ENCODE results near the gene DSG4. TPM values are rescaled to one million over a fixed set of nuclear protein-coding genes. Genes with fewer than 3 reads are reported as not detected.

DSG4 gene
- total RNA-seq, 1 donor from 2014 or later, result not detected

DNA sequence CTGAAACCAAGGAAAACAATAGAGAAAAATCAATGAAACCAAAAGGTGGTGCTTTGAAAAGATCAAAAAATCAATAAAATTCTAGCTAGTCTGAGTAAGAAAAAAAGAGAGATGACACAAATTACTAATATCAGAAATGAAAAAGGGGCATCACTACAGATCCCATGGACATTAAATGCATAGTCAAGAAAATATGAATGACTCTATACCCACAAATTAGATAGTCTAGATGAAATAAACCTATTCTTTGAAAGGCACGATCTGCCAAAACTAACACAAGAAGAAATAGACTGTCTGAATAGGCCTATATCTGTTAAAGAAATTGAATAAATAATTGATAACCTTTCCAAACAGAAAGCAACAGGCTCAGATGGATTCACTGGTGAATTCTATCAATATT is 55.7 kb downstream of the DSG4 start:
- no peak for TF ChIP-seq EZH2phosphoT487 (IDR thresholded peaks at IDR 0.05)
- no peak for TF ChIP-seq EZH2 (IDR thresholded peaks at IDR 0.05)
- no peak for TF ChIP-seq CTCF (IDR thresholded peaks at IDR 0.05)
- DNase-seq (ENCODE audit: low spot score), result no peak
- no peaks in the 10 kb centered on the region for H4K20me1 ChIP-seq (ENCODE audit: low read depth)
- H3K4me2 ChIP-seq, result no peak overlapping the region
- H3K79me2 ChIP-seq (ENCODE audit: low read depth), result no peaks in the 10 kb centered on the region
- no peak overlapping the region for H2AFZ ChIP-seq (replicated peaks)
- no peaks in the 10 kb centered on the region for H3K9me3 ChIP-seq (ENCODE audit: low read depth)
- no peaks in the 10 kb centered on the region for H3K36me3 ChIP-seq
- no peak overlapping the region for H3K4me3 ChIP-seq
- H3K27me3 ChIP-seq, result no peaks in the 10 kb centered on the region
- Mint-ChIP-seq H3K27ac (no peak overlapping the region), H3K27me3 (ENCODE audit: insufficient read depth, low read depth) (peaks cover 2% of the 10 kb centered on the region), H3K9me3 (peaks cover 4% of the 10 kb centered on the region), H3K4me3 (no peak overlapping the region), H3K4me1 (no peaks in the 10 kb centered on the region), H3K36me3 (no peaks in the 10 kb centered on the region)
- H3F3A ChIP-seq (ENCODE audit: low read depth), result no peaks in the 10 kb centered on the region
- H3K4me1 ChIP-seq, result no peaks in the 10 kb centered on the region
- no peak overlapping the region for H3K9ac ChIP-seq
- H3K27ac ChIP-seq, result no peak overlapping the region

DNA sequence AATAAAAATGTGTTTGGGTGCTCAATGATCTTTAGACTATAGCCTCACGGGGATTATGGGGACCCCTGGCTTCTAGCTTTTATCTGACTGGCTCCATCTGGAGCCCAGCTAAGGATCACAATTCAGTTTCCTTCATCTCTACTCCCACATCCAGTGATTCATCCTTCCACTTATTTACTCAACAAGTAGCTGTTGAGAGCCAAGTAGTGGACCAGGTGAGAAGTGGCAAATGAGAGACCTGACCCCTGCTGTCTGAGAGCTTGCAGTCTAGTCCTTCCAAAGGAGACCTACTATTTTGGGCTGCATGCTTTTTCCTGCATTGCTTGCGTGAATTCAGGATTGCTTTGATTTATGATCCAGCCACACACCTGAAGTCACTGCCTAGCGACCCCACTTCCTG is 60.2 kb downstream of the DSG4 start:
- no peak for DNase-seq (ENCODE audit: low spot score)
- Histone ChIP-seq H3K27me3 (no peaks in the 10 kb centered on the region), H2AFZ (replicated peaks) (no peak overlapping the region)

DNA sequence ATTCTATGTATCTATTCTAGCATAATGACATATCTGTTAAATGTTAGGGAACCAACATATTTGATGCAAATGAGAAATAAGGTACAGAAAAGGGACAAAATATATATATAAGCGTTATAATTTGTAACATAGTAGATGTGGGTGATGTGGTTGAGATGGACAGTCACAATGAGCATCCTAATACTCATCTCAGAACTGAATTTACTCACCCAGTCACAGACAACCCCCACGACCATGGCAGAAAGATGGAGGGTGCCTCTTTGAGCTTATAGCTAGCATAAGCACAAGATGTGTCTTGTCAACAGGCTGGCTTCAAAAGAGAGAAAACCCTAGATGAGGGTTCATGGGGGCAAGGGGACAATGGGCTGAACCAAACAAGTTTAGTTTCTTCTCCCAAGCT is 61.8 kb downstream of the DSG4 start:
- H3K4me1 ChIP-seq, result no peaks in the 10 kb centered on the region
- TF ChIP-seq EZH2phosphoT487 (IDR thresholded peaks at IDR 0.05), result no peak
- no peaks in the 10 kb centered on the region for H3K79me2 ChIP-seq (ENCODE audit: low read depth)
- H3K27ac ChIP-seq, result no peak overlapping the region
- H3K36me3 ChIP-seq, result no peaks in the 10 kb centered on the region
- H3K9me3 Mint-ChIP-seq, result no peaks in the 10 kb centered on the region
- H3K9ac ChIP-seq, result no peak overlapping the region
- no peak overlapping the region for H3K27ac Mint-ChIP-seq
- H3F3A ChIP-seq (ENCODE audit: low read depth), result no peaks in the 10 kb centered on the region
- no peak overlapping the region for H3K4me3 ChIP-seq
- H3K4me2 ChIP-seq, result no peak overlapping the region
- H3K9me3 ChIP-seq (ENCODE audit: low read depth), result no peaks in the 10 kb centered on the region
- H2AFZ ChIP-seq (replicated peaks), result no peak overlapping the region
- peaks cover under 1% of the 10 kb centered on the region for H3K27me3 Mint-ChIP-seq (ENCODE audit: insufficient read depth, low read depth)
- no peaks in the 10 kb centered on the region for H3K36me3 Mint-ChIP-seq
- no peak for DNase-seq (ENCODE audit: low spot score)
- no peak overlapping the region for H3K4me3 Mint-ChIP-seq
- no peaks in the 10 kb centered on the region for H4K20me1 ChIP-seq (ENCODE audit: low read depth)
- H3K27me3 ChIP-seq, result no peaks in the 10 kb centered on the region
- no peaks in the 10 kb centered on the region for H3K4me1 Mint-ChIP-seq

More for the DNA sequence above, 60.2 kb downstream of the DSG4 start:
- Histone ChIP-seq H3K36me3 (no peaks in the 10 kb centered on the region), H3K4me2 (no peak overlapping the region), H3F3A (ENCODE audit: low read depth) (no peaks in the 10 kb centered on the region), H3K4me3 (no peak overlapping the region), H4K20me1 (ENCODE audit: low read depth) (no peaks in the 10 kb centered on the region), H3K27ac (no peak overlapping the region), H3K4me1 (no peaks in the 10 kb centered on the region), H3K9me3 (ENCODE audit: low read depth) (no peaks in the 10 kb centered on the region), H3K79me2 (ENCODE audit: low read depth) (no peaks in the 10 kb centered on the region), H3K9ac (no peak overlapping the region)
- Mint-ChIP-seq H3K27me3 (ENCODE audit: insufficient read depth, low read depth) (no peaks in the 10 kb centered on the region), H3K4me3 (no peak overlapping the region), H3K4me1 (no peaks in the 10 kb centered on the region), H3K9me3 (peaks cover 4% of the 10 kb centered on the region), H3K27ac (no peak overlapping the region), H3K36me3 (no peaks in the 10 kb centered on the region)
- TF ChIP-seq EZH2phosphoT487 (IDR thresholded peaks at IDR 0.05) (no peak), CTCF (IDR thresholded peaks at IDR 0.05) (no peak), EZH2 (IDR thresholded peaks at IDR 0.05) (no peak)

- H3K27ac ChIP-seq, result no peak overlapping the region
- no peak overlapping the region for H3K4me3 ChIP-seq
- no peak overlapping the region for H3K4me2 ChIP-seq
- no peaks in the 10 kb centered on the region for H3K9me3 Mint-ChIP-seq
- no peak overlapping the region for H3K27ac Mint-ChIP-seq
- no peaks in the 10 kb centered on the region for H3K79me2 ChIP-seq (ENCODE audit: low read depth)
- H3K27me3 ChIP-seq, result no peaks in the 10 kb centered on the region
- H3K27me3 Mint-ChIP-seq (ENCODE audit: insufficient read depth, low read depth), result peaks cover 2% of the 10 kb centered on the region
- H3K4me1 Mint-ChIP-seq, result no peaks in the 10 kb centered on the region
- no peaks in the 10 kb centered on the region for H3F3A ChIP-seq (ENCODE audit: low read depth)
- no peak for DNase-seq (ENCODE audit: low spot score)
- no peak overlapping the region for H3K9ac ChIP-seq
- H3K4me1 ChIP-seq, result no peaks in the 10 kb centered on the region
- H3K4me3 Mint-ChIP-seq, result no peak overlapping the region
- H3K9me3 ChIP-seq (ENCODE audit: low read depth), result no peaks in the 10 kb centered on the region
- no peaks in the 10 kb centered on the region for H3K36me3 Mint-ChIP-seq
- no peak overlapping the region for H2AFZ ChIP-seq (replicated peaks)
- TF ChIP-seq EZH2 (IDR thresholded peaks at IDR 0.05) (no peak), EZH2phosphoT487 (IDR thresholded peaks at IDR 0.05) (no peak), CTCF (IDR thresholded peaks at IDR 0.05) (no peak)
- H4K20me1 ChIP-seq (ENCODE audit: low read depth), result no peaks in the 10 kb centered on the region
- no peaks in the 10 kb centered on the region for H3K36me3 ChIP-seq
Measured at GRCh38 chr18:31439807-31440325, 63.3 kb downstream of the DSG4 start.
